CD4-positive, alpha-beta T cell (primary cell): Measurements from ENCODE around the gene VPS41. TPM values are rescaled to one million over a fixed set of nuclear protein-coding genes. Genes with fewer than 3 reads are reported as not detected.

Experiments used
- ATAC-seq: fragments of 200-7000 bp; cut with Tn5 transposase; one replicate; pipeline ENCODE4 v1.10.0; 2022; ENCODE audit warnings: mild to moderate bottlenecking; ENCODE audit not compliant: poor library complexity
- CTCF ChIA-PET: fragments of 350-600 bp; sonication (Branson Sonifier 250); formaldehyde crosslinking; loops from one replicate; lab custom pipeline; 2021; ENCODE audit warnings: antibody characterized with exemption, inconsistent platforms; lab: Charles Lee
- POLR2A ChIA-PET: fragments of 350-600 bp; sonication (Branson Sonifier 250); formaldehyde crosslinking; loops from one replicate; lab custom pipeline; 2021; ENCODE audit warnings: antibody characterized with exemption, inconsistent platforms; lab: Charles Lee
- DNase-seq, 14 experiments: peaks; one replicate each; pipeline ENCODE4 v3.0.0-alpha.2; 2013 to 2020; ENCODE audit warnings: mixed read lengths in 2 of 14
- H3K27ac ChIP-seq, 2 donors: one replicate each; pipeline versions ENCODE4 v1.5.1 to v1.7.0; 2013; ENCODE audit warnings: low read length in 2 of 2, low read depth in 1 of 2, mild to moderate bottlenecking in 1 of 2
- H3K27me3 ChIP-seq, 2 experiments: 1 replicate in 1 of 2; 2 replicates in 1 of 2; pipeline versions ENCODE4 v1.6.1 to v1.7.0; 2013; ENCODE audit warnings: low read length in 2 of 2, control low read depth in 1 of 2, mild to moderate bottlenecking in 1 of 2, moderate library complexity in 1 of 2; ENCODE audit not compliant: insufficient read depth in 2 of 2, control insufficient read depth in 1 of 2
- H3K36me3 ChIP-seq: one replicate; pipeline ENCODE4 v1.6.1; 2013; ENCODE audit warnings: low read length, control low read depth; ENCODE audit not compliant: insufficient read depth
- H3K4me1 ChIP-seq: one replicate; pipeline ENCODE4 v1.6.1; 2013; ENCODE audit warnings: low read length, control low read depth; ENCODE audit not compliant: insufficient read depth
- H3K4me3 ChIP-seq: one replicate; pipeline ENCODE4 v1.5.1; 2013; ENCODE audit warnings: mild to moderate bottlenecking, low read length, moderate library complexity
- H3K9me3 ChIP-seq, 2 experiments: 1 replicate in 1 of 2; 2 replicates in 1 of 2; pipeline versions ENCODE4 v1.6.1 to v1.7.0; 2013; ENCODE audit warnings: low read length in 2 of 2, mild to moderate bottlenecking in 2 of 2, control low read depth in 1 of 2, moderate library complexity in 1 of 2; ENCODE audit not compliant: control insufficient read depth in 1 of 2, insufficient read depth in 1 of 2
- H3K27ac Mint-ChIP-seq: one replicate; pipeline ENCODE4 v1.8.0; 2020; ENCODE audit warnings: mixed read lengths
- H3K27me3 Mint-ChIP-seq: one replicate; pipeline ENCODE4 v1.8.0; 2021; ENCODE audit warnings: mixed read lengths
- H3K36me3 Mint-ChIP-seq: one replicate; pipeline ENCODE4 v1.8.0; 2021; ENCODE audit warnings: low read depth, mixed read lengths
- H3K4me1 Mint-ChIP-seq: one replicate; pipeline ENCODE4 v1.8.0; 2021; ENCODE audit warnings: low read depth, mixed read lengths
- H3K4me3 Mint-ChIP-seq: one replicate; pipeline ENCODE4 v1.8.0; 2020; ENCODE audit warnings: mild to moderate bottlenecking, mixed read lengths
- H3K9me3 Mint-ChIP-seq: one replicate; pipeline ENCODE4 v1.8.0; 2020; ENCODE audit warnings: mixed read lengths
- CTCF ChIP-seq: fragments of 200-600 bp; IDR thresholded peaks from one replicate; pipeline ENCODE4 v1.8.0; 2022; ENCODE audit warnings: antibody characterized with exemption, mild to moderate bottlenecking
- intact Hi-C, 2 experiments: fragments of 100-400 bp; cut with DNase I in 1 of 2; cut with micrococcal nuclease in 1 of 2; formaldehyde crosslinking; loops; one replicate each; pipeline versions ENCODE4 v1.15.1 to v1.9.0; 2023 to 2025; cut with DNase I, micrococcal nuclease
- total RNA-seq, 174 experiments: library from RNA in 2 of 174; stranded (reverse) in 2 of 174; gene quantifications; one replicate each; pipeline ENCODE4 v1.2.3 and lab custom pipeline; 2021 to 2026

The VPS41 gene
- total RNA-seq, 2 experiments from 2014 or later = 19.4 to 22.9 TPM

- no peak for DNase-seq
- no peaks in the 10 kb centered on the region for H3K36me3 ChIP-seq
- Mint-ChIP-seq H3K27ac (no peak overlapping the region), H3K36me3 (peaks cover 51% of the 10 kb centered on the region), H3K27me3 (no peaks in the 10 kb centered on the region), H3K4me3 (no peak overlapping the region), H3K9me3 (peaks cover 3% of the 10 kb centered on the region), H3K4me1 (peaks cover 58% of the 10 kb centered on the region)
- H3K4me3 ChIP-seq = no peak overlapping the region
- H3K27ac ChIP-seq = no peak overlapping the region
- CTCF ChIA-PET = no interaction called here
- H3K27me3 ChIP-seq = no peaks in the 10 kb centered on the region
- POLR2A ChIA-PET = no interaction called here
- no peak for TF ChIP-seq CTCF
- no peak for ATAC-seq
- H3K9me3 ChIP-seq = peaks cover 0 to 6% of the 10 kb centered on the region in 2 experiments
- no peaks in the 10 kb centered on the region for H3K4me1 ChIP-seq
- intact Hi-C loops = no loop called here
Observed at GRCh38 chr7:38883706-38884105, 25.3 kb downstream of the VPS41 start.

DNA sequence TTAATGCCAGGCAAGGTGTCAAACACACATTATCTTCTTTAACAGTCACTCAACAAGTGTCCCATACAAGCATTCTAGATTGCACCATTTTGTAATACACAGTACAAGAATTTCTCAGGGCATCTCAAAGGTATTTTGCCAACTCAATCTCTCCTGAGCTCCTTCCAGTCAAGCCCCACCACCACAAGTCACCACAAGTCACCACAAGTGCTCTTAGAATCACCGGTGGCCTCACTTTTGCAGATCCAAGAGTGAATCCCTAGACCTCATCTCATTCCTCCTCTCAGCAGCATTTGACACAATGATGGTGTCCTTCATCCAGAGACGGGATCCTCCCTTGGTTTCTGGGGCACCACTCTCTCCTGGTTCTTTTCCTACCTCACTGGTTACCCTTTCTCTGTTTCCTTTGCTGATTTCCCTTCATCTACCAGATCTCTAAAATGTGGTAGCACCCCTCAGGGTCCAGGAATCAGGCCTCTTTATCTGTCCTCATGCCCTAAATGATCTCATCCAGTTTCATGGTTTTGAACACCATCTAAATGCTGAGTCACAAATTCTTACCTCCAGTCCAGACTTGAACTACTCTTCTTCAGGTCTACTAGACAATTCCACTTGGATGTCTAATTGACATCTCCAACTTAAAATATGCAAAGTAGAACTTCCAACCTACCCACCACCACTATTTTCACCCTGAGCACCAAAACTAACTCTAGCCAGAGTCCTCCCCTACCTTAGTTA lies 26.9 kb downstream of the VPS41 start:
- Histone ChIP-seq H3K27ac (no peak overlapping the region), H3K9me3 (peaks cover 0 to 6% of the 10 kb centered on the region in 2 experiments), H3K36me3 (no peaks in the 10 kb centered on the region), H3K4me1 (no peaks in the 10 kb centered on the region), H3K27me3 (no peaks in the 10 kb centered on the region), H3K4me3 (no peak overlapping the region)
- intact Hi-C loops = no loop called here
- Mint-ChIP-seq H3K4me1 (peaks cover 56% of the 10 kb centered on the region), H3K27me3 (no peaks in the 10 kb centered on the region), H3K27ac (no peak overlapping the region), H3K9me3 (no peaks in the 10 kb centered on the region), H3K36me3 (peaks cover 35% of the 10 kb centered on the region), H3K4me3 (no peak overlapping the region)
- TF ChIP-seq CTCF = no peak
- ChIA-PET CTCF (interaction anchor here (1.0 kb wide), 1 partner anchor 10 kb away, joined by 3 read pairs; no protein-coding TSS in a partner anchor), POLR2A (no interaction called here)
- ATAC-seq = no peak
- no peak for DNase-seq

DNA sequence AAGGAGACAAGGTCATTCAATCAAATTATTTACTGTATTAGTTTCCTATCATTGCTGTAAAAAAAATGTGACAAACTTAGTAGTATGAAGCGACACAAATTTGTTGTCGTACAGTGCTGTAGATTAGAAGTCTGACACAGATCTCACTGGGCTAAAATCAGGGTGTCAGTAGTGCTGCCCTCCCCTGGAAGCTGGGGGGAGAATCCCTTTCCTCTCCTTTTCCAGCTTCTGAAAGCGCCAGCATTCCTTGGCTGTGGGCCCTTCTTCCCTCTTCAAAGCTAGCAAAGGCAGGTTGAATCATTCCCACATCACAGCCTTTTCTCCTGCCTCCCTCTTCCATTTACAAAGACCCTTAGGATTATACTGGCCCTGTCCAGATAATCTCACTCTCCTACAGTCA lies 28.0 kb downstream of the VPS41 start:
- Mint-ChIP-seq H3K4me3 (no peak overlapping the region), H3K27ac (no peak overlapping the region), H3K27me3 (no peaks in the 10 kb centered on the region), H3K36me3 (peaks cover 28% of the 10 kb centered on the region), H3K4me1 (peaks cover 55% of the 10 kb centered on the region), H3K9me3 (no peaks in the 10 kb centered on the region)
- ChIA-PET POLR2A (interaction anchor here (0.6 kb wide), 1 partner anchor 37 kb away, joined by 3 read pairs; no protein-coding TSS in a partner anchor), CTCF (interaction anchor here (1.0 kb wide), 1 partner anchor 9 kb away, joined by 3 read pairs; no protein-coding TSS in a partner anchor)
- H3K36me3 ChIP-seq = no peaks in the 10 kb centered on the region
- H3K27ac ChIP-seq = no peak overlapping the region
- ATAC-seq (no peak), DNase-seq (no peak)
- peaks cover 0 to 1% of the 10 kb centered on the region in 2 experiments for H3K9me3 ChIP-seq
- intact Hi-C loops = no loop called here
- H3K4me1 ChIP-seq = no peaks in the 10 kb centered on the region
- TF ChIP-seq CTCF = no peak
- no peaks in the 10 kb centered on the region for H3K27me3 ChIP-seq
- H3K4me3 ChIP-seq = no peak overlapping the region
